DOHH2 (cell line): ENCODE results near the gene GPRC5D.

Experiments
- H3F3A ChIP-seq: fragments of 200-600 bp; sonication (generic), shearing (Covaris generic); 2 replicates; pipeline ENCODE4 v1.6.0; 2016; ENCODE audit warnings: antibody characterized with exemption, mild to moderate bottlenecking; ENCODE audit not compliant: control insufficient read depth, insufficient read depth
- H3K27ac ChIP-seq: fragments of 200-600 bp; sonication (generic); 2 replicates; pipeline ENCODE4 v1.5.1; 2014; ENCODE audit warnings: low read depth, mild to moderate bottlenecking, low read length, moderate library complexity
- H3K27me3 ChIP-seq: fragments of 200-600 bp; sonication (generic); 2 replicates; pipeline ENCODE4 v1.6.1; 2014; ENCODE audit warnings: mild to moderate bottlenecking, low read length, mixed read lengths; ENCODE audit not compliant: control insufficient read depth
- H3K36me3 ChIP-seq: fragments of 200-600 bp; sonication (generic); 2 replicates; pipeline ENCODE4 v1.6.1; 2014; ENCODE audit warnings: mild to moderate bottlenecking, low read length, moderate library complexity, mixed read lengths; ENCODE audit not compliant: control insufficient read depth
- H3K4me1 ChIP-seq: fragments of 200-600 bp; sonication (generic); 2 replicates; pipeline ENCODE4 v1.6.1; 2014; ENCODE audit warnings: mild to moderate bottlenecking, low read length, mixed read lengths; ENCODE audit not compliant: control insufficient read depth
- H3K4me2 ChIP-seq: fragments of 200-600 bp; sonication (generic); 2 replicates; pipeline ENCODE4 v1.6.0; 2014; ENCODE audit warnings: mild to moderate bottlenecking, low read length, moderate library complexity
- H3K4me3 ChIP-seq: fragments of 200-600 bp; sonication (generic); 2 replicates; pipeline ENCODE4 v1.5.1; 2014; ENCODE audit warnings: mild to moderate bottlenecking, low read length, mixed read lengths
- H3K79me2 ChIP-seq: fragments of 200-600 bp; sonication (generic); 2 replicates; pipeline ENCODE4 v1.6.1; 2014; ENCODE audit warnings: mild to moderate bottlenecking, low read length, mixed read lengths; ENCODE audit not compliant: control insufficient read depth
- H3K9me2 ChIP-seq: fragments of 200-600 bp; sonication (generic); replicated peaks from 2 replicates; pipeline ENCODE4 v1.6.1; 2014; ENCODE audit warnings: mild to moderate bottlenecking, low read length, mixed read lengths; ENCODE audit not compliant: control insufficient read depth
- H3K9me3 ChIP-seq: fragments of 200-600 bp; sonication (generic); 2 replicates; pipeline ENCODE4 v1.6.1; 2014; ENCODE audit warnings: antibody characterized with exemption, low read length, mixed read lengths; ENCODE audit not compliant: control insufficient read depth, insufficient read depth
- H4K20me1 ChIP-seq: fragments of 200-600 bp; sonication (generic); 2 replicates; pipeline ENCODE4 v1.6.0; 2014; ENCODE audit warnings: low read depth, mild to moderate bottlenecking, antibody characterized with exemption, low read length, moderate library complexity; ENCODE audit not compliant: control insufficient read depth, insufficient read depth
- EZH2phosphoT487 ChIP-seq: fragments of 200-600 bp; sonication (generic); IDR thresholded peaks from 2 replicates; pipeline ENCODE4 v1.6.1; 2017; ENCODE audit warnings: borderline replicate concordance, mild to moderate bottlenecking, antibody characterized with exemption, low read length, moderate library complexity, mixed read lengths
- TF ChIP-seq, protein P1 (sequence below): fragments of 200-600 bp; sonication (generic); IDR thresholded peaks from one replicate; pipeline ENCODE4 v1.5.1; 2014; ENCODE audit warnings: antibody characterized with exemption, mild to moderate bottlenecking, low read depth, low read length; ENCODE audit not compliant: poor library complexity, severe bottlenecking

GPRC5D gene

DNA sequence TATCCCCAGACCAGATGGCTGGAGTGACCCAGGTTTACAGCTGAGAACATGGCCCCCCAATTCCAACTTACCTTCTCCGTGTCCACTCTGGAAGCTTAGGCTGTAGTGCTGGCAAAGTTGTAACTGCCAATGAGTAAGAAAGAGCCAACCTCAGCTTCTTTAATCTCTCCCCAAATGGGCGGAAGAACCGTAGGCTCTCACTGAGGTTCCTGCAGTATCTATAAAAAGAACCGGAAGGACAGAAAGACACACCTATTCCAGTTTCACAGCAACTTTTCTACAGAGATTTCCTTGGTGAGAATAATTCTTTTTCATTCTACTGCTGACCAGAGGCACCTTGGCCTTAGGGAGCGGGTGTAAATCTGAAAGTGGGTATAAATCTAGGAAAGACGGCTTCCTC is at the start of gene GPRC5D:
GPRC5D (minus strand) TSS at position 135 of the 400 bp plus-strand sequence. CDS start 1,786 bp downstream, outside the sequence.
- H3F3A ChIP-seq = no peaks in the 10 kb centered on the region
- no peak within 1 kb of the TSS for H3K4me3 ChIP-seq
- H3K27ac ChIP-seq = no peak within 1 kb of the TSS
- H3K4me1 ChIP-seq = no peaks in the 10 kb centered on the region
- no peaks in the 10 kb centered on the region for H3K36me3 ChIP-seq
- no peak within 1 kb of the TSS for H3K4me2 ChIP-seq
- H3K27me3 ChIP-seq = no peaks in the 10 kb centered on the region; the same call in 1 of the 2 replicates
- H3K9me3 ChIP-seq = no peaks in the 10 kb centered on the region
- no peak for TF ChIP-seq EZH2phosphoT487
- TF ChIP-seq, protein P1, sequence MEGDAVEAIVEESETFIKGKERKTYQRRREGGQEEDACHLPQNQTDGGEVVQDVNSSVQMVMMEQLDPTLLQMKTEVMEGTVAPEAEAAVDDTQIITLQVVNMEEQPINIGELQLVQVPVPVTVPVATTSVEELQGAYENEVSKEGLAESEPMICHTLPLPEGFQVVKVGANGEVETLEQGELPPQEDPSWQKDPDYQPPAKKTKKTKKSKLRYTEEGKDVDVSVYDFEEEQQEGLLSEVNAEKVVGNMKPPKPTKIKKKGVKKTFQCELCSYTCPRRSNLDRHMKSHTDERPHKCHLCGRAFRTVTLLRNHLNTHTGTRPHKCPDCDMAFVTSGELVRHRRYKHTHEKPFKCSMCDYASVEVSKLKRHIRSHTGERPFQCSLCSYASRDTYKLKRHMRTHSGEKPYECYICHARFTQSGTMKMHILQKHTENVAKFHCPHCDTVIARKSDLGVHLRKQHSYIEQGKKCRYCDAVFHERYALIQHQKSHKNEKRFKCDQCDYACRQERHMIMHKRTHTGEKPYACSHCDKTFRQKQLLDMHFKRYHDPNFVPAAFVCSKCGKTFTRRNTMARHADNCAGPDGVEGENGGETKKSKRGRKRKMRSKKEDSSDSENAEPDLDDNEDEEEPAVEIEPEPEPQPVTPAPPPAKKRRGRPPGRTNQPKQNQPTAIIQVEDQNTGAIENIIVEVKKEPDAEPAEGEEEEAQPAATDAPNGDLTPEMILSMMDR = no peak
- no peaks in the 10 kb centered on the region for H4K20me1 ChIP-seq
- no peaks in the 10 kb centered on the region for H3K9me2 ChIP-seq
- H3K79me2 ChIP-seq = no peaks in the 10 kb centered on the region

DNA sequence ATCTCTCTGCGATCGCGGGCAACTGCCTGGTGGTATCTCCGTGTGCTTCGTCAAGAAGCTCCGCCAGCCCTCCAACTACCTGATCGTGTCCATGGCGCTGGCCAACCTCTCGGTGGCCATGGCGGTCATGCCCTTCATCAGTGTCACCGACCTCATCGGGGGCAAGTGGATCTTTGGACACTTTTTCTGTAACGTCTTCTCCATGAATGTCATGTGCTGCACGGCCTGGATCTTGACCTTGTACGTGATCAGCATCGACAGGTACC is 49.7 kb upstream of the GPRC5D start:
- no peaks in the 10 kb centered on the region for H4K20me1 ChIP-seq
- no peaks in the 10 kb centered on the region for H3K36me3 ChIP-seq
- TF ChIP-seq, protein P1 = no peak
- no peak for TF ChIP-seq EZH2phosphoT487
- H3K4me2 ChIP-seq = peak overlapping the region; percentile 87
- H3K4me1 ChIP-seq = peaks cover 14% of the 10 kb centered on the region
- H3K79me2 ChIP-seq = no peaks in the 10 kb centered on the region
- H3K27ac ChIP-seq = no peak overlapping the region
- peaks cover 41% of the 10 kb centered on the region for H3K27me3 ChIP-seq
- no peaks in the 10 kb centered on the region for H3K9me2 ChIP-seq
- H3K9me3 ChIP-seq = no peaks in the 10 kb centered on the region
- H3K4me3 ChIP-seq = 0 out of 2 replicates have a peak overlapping the region, but pooled peaks have one; percentile 70
- H3F3A ChIP-seq = no peaks in the 10 kb centered on the region

DNA sequence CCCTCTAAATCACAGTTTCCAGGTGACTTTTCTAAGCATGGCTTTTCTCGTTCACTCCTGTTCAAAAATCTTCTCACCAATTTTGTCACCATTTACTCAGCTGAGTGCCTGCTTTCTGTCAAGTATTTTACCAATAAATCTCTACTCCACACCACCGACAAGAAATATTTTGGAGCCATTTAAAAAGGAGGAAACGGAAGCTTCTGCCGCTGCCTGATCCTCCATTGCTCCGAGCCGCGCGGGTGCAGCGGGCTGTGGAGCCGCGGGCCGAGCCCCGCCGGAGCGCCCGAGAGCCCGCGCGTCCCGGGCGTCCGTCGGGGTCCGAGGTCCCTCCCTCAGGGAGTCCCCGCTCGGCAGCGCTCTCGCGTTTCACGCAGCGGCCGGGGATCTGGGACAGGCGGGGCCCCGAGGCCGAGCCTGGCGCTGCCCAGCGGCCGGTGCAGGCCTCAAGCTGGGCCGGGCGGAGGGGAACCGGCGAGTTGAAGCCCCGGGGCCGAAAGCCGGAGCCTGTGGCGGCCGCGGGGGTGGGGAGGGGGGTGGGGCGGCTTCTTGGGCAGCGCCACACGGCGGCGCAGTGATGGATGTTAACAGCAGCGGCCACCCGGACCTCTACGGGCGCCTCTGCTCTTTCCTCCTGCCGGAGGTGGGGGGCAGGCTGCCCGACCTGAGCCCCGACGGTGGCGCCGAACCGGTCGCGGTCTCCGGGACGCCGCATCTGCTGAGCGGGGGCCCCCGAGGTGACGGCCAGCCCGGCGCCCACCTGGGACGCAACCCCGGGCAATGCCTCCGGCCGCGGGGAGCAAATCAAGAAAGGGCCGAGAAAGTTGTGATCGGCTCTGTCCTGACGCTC is 49.2 kb upstream of the GPRC5D start:
- H3K27ac ChIP-seq = no peak overlapping the region
- H3K9me3 ChIP-seq = no peaks in the 10 kb centered on the region
- TF ChIP-seq, protein P1 = no peak
- TF ChIP-seq EZH2phosphoT487 = no peak
- peaks cover 14% of the 10 kb centered on the region for H3K4me1 ChIP-seq
- no peaks in the 10 kb centered on the region for H3K36me3 ChIP-seq
- no peaks in the 10 kb centered on the region for H3K9me2 ChIP-seq
- H3K4me2 ChIP-seq = peak overlapping the region; percentile 87
- H3K79me2 ChIP-seq = no peaks in the 10 kb centered on the region
- peak overlapping the region; percentile 70 for H3K4me3 ChIP-seq
- H3F3A ChIP-seq = no peaks in the 10 kb centered on the region
- H3K27me3 ChIP-seq = peaks cover 42% of the 10 kb centered on the region
- no peaks in the 10 kb centered on the region for H4K20me1 ChIP-seq
